T follicular helper cell (primary cell): ENCODE data around the gene DBP.
A peak's percentile ranks its signal among the peaks of the same experiment; 100 is the strongest.
"Not testable (repeated sequence)": the region's sequence is repeated elsewhere in the genome, so short reads cannot be mapped to it uniquely, and the experiment has no call there.

ENCODE experiments used
- DNase-seq: peaks from one replicate; pipeline ENCODE4 v3.0.0-alpha.2; 2020; ENCODE audit warnings: low read depth
- total RNA-seq, 2 experiments: gene quantifications; one replicate each; lab custom pipeline; 2026; lab: John Stamatoyannopoulos, UW

The DBP gene
- total RNA-seq: 3.2 to 36.5 reads per million in 2 experiments

- DNase-seq: no peak
Measured at GRCh38 chr19:48636859-48637448, at the start of gene DBP. Gene DBP (minus strand): TSS chr19:48637379. CDS start chr19:48636994, 385 bp downstream.

GRCh38 chr19:48686637-48687036 lies 49.5 kb upstream of the DBP start:
- not testable (repeated sequence) for DNase-seq

- DNase-seq: no peak
Measured at GRCh38 chr19:48686088-48686487, 48.9 kb upstream of the DBP start.

GRCh38 chr19:48685583-48685982 lies 48.4 kb upstream of the DBP start:
- DNase-seq: no peak

- no peak for DNase-seq
Measured at GRCh38 chr19:48683349-48683748, 46.2 kb upstream of the DBP start.

GRCh38 chr19:48681127-48681470 lies 43.9 kb upstream of the DBP start:
- no peak for DNase-seq

- DNase-seq: no peak
Measured at GRCh38 chr19:48680436-48681126, 43.4 kb upstream of the DBP start.

- not testable (repeated sequence) for DNase-seq
Measured at GRCh38 chr19:48680006-48680405, 42.8 kb upstream of the DBP start.

GRCh38 chr19:48678201-48678600 lies 41.0 kb upstream of the DBP start:
- no peak for DNase-seq

- DNase-seq: no peak
Measured at GRCh38 chr19:48676887-48677286, 39.7 kb upstream of the DBP start.

- DNase-seq: no peak
Measured at GRCh38 chr19:48676487-48676886, 39.3 kb upstream of the DBP start.

GRCh38 chr19:48674921-48675824 lies 38.0 kb upstream of the DBP start:
- DNase-seq: peak; percentile 64

- no peak for DNase-seq
Measured at GRCh38 chr19:48674216-48674809, 37.1 kb upstream of the DBP start.

GRCh38 chr19:48673436-48674100 lies 36.4 kb upstream of the DBP start:
- DNase-seq: no peak

GRCh38 chr19:48672994-48673393 lies 35.8 kb upstream of the DBP start, which contains the start of gene NTN5:
Gene NTN5 (minus strand): TSS chr19:48673017. CDS start chr19:48670986, 2,031 bp downstream.
- no peak for DNase-seq

- DNase-seq: no peak
Measured at GRCh38 chr19:48671446-48671995, 34.3 kb upstream of the DBP start.

- no peak for DNase-seq
Measured at GRCh38 chr19:48670699-48671445, 33.7 kb upstream of the DBP start.

- no peak for DNase-seq
Measured at GRCh38 chr19:48669903-48670668, 32.9 kb upstream of the DBP start.

- no peak for DNase-seq
Measured at GRCh38 chr19:48668761-48669160, 31.6 kb upstream of the DBP start.

- no peak for DNase-seq
Measured at GRCh38 chr19:48668332-48668731, 31.2 kb upstream of the DBP start.
